H1 (cell line): ENCODE data around the gene CDK2.

Source experiments
- CEBPB ChIP-seq: IDR thresholded peaks from 2 replicates; pipeline ENCODE4 v1.6.1; 2012; ENCODE audit warnings: low read depth, low read length
- EP300 ChIP-seq, 2 experiments: IDR thresholded peaks; 1 replicate in 1 of 2; 2 replicates in 1 of 2; pipeline ENCODE4 v1.6.1; 2011 to 2012; ENCODE audit warnings: low read depth in 2 of 2, low read length in 2 of 2, mild to moderate bottlenecking in 2 of 2, borderline replicate concordance in 1 of 2, inconsistent platforms in 1 of 2, moderate library complexity in 1 of 2
- KDM5A ChIP-seq: fragments of 200-600 bp; IDR thresholded peaks from 2 replicates; pipeline ENCODE4 v1.7.1; 2012; ENCODE audit warnings: mild to moderate bottlenecking, low read length, inconsistent platforms, mixed read lengths
- POLR2A ChIP-seq, 2 experiments: IDR thresholded peaks; 1 replicate in 1 of 2; 2 replicates in 1 of 2; pipeline ENCODE4 v1.6.1; 2011; ENCODE audit warnings: low read depth in 2 of 2, low read length in 2 of 2, mild to moderate bottlenecking in 2 of 2; ENCODE audit errors: control extremely low read depth in 1 of 2
- RXRA ChIP-seq: IDR thresholded peaks from 2 replicates; pipeline ENCODE4 v1.6.1; 2011; ENCODE audit warnings: low read depth, mild to moderate bottlenecking, low read length, moderate library complexity; ENCODE audit not compliant: insufficient read depth
- TAF7 ChIP-seq: optimal IDR thresholded peaks from 2 replicates; pipeline ENCODE3; 2011; ENCODE audit warnings: low read depth, mild to moderate bottlenecking, inconsistent platforms, low read length, moderate library complexity, borderline replicate concordance
- TF ChIP-seq, protein P1 (sequence below), 3 experiments: IDR thresholded peaks; 1 replicate in 2 of 3; 2 replicates in 1 of 3; pipeline versions ENCODE4 v1.5.1 to v1.6.1; 2011; ENCODE audit warnings: low read length in 3 of 3, mild to moderate bottlenecking in 3 of 3, inconsistent platforms in 2 of 3, low read depth in 1 of 3, moderate library complexity in 1 of 3; ENCODE audit not compliant: insufficient read depth in 1 of 3; ENCODE audit errors: control extremely low read depth in 1 of 3

DNA sequence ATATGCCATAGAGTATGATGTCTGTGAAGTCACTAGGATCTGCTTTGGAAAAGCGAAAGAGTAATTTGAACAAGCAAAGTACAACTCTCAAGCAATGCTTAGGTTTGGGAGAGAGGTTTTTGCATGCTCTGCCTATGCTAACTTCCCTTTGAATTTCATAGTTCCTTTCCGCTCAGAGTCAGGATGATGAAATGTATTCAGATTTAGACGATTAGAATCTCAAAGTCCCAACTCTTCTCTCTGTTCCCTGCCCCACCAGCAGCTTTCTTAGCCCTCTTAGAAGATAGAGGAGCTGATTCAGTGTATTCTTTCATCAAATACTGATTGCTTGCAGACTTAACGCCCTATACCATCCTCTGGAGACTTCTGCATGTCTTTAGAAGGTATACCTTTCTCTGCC lies 18.7 kb downstream of the CDK2 start:
- TF ChIP-seq, protein P1, sequence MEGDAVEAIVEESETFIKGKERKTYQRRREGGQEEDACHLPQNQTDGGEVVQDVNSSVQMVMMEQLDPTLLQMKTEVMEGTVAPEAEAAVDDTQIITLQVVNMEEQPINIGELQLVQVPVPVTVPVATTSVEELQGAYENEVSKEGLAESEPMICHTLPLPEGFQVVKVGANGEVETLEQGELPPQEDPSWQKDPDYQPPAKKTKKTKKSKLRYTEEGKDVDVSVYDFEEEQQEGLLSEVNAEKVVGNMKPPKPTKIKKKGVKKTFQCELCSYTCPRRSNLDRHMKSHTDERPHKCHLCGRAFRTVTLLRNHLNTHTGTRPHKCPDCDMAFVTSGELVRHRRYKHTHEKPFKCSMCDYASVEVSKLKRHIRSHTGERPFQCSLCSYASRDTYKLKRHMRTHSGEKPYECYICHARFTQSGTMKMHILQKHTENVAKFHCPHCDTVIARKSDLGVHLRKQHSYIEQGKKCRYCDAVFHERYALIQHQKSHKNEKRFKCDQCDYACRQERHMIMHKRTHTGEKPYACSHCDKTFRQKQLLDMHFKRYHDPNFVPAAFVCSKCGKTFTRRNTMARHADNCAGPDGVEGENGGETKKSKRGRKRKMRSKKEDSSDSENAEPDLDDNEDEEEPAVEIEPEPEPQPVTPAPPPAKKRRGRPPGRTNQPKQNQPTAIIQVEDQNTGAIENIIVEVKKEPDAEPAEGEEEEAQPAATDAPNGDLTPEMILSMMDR (IDR thresholded peaks at IDR 0.05; ENCODE audit: control extremely low read depth in 1 of 3, insufficient read depth in 1 of 3, low read depth in 1 of 3, low read length in 3 of 3): no peak
- no peak for TF ChIP-seq TAF7
- TF ChIP-seq POLR2A (IDR thresholded peaks at IDR 0.05; ENCODE audit: control extremely low read depth in 1 of 2, low read depth in 2 of 2, low read length in 2 of 2): no peak
- TF ChIP-seq CEBPB: no peak
- no peak for TF ChIP-seq RXRA
- no peak for TF ChIP-seq EP300 (IDR thresholded peaks at IDR 0.05; ENCODE audit: borderline replicate concordance in 1 of 2, low read depth in 2 of 2, low read length in 2 of 2)
- TF ChIP-seq KDM5A: no peak
